Suprapubic skin (tissue), 4 donors: Measurements from ENCODE around the gene SPATA2.

Experiments used
- POLR2A ChIP-seq, 2 donors: fragments of 450-650 bp; IDR thresholded peaks; one replicate each; pipeline ENCODE4 v1.6.1; 2017; ENCODE audit warnings: antibody characterized with exemption in 2 of 2, mild to moderate bottlenecking in 2 of 2, moderate library complexity in 2 of 2
- POLR2AphosphoS5 ChIP-seq, 3 donors: sonication (generic); formaldehyde crosslinking; IDR thresholded peaks; one replicate each; pipeline ENCODE4 v1.6.1; 2017; ENCODE audit warnings: antibody characterized with exemption in 3 of 3

DNA sequence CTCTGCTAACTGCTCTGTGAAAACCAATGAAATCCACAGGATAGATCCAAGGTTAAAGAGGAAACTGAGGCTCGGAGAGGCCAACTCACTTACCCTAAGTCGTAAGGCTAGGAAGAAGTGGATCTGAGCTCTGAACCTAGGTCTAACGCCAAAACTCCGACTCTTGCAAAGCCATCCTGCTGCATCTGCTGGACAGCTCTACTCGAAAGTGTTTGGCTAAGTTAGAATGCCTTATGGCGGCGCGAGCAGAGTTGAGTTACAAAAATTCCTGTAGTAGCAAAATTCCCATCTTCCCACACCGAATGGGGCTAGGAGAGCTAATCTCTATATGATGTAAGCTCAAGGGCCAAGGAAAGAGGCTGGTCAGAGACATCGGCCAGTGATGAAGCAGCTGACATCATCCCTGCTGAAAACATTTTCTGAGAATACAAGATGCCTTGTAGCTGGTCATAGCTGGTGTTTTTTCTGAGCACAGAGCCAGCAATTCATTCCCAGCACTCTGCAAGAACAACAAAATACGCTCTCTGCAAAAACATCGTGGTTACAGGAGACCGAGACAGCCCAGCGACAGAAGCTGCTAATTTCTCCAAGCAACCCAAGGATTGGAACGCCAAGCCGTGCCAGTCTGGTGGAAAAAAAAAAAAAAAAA lies 1.8 kb downstream of the SPATA2 start:
- TF ChIP-seq POLR2A (IDR thresholded peaks at IDR 0.05) = no peak
- TF ChIP-seq POLR2AphosphoS5 (IDR thresholded peaks at IDR 0.05) = no peak
